SH-SY5Y (cell line): ENCODE results near the gene MYRIP.

ENCODE experiments used
- GATA2 ChIP-seq: IDR thresholded peaks from 2 replicates; pipeline ENCODE4 v1.6.1; 2011; ENCODE audit warnings: mild to moderate bottlenecking, low read depth, low read length
- GATA3 ChIP-seq: IDR thresholded peaks from 2 replicates; pipeline ENCODE4 v1.6.1; 2011; ENCODE audit warnings: low read depth, mild to moderate bottlenecking, low read length, moderate library complexity

GRCh38 chr3:40102182-40102581 lies 292.8 kb downstream of the MYRIP start:
- TF ChIP-seq GATA3 (no peak), GATA2 (no peak)
